ENCODE results near the gene STAT6.

- TF ChIP-seq CTCF (IDR thresholded peaks at IDR 0.05) (no peak), POLR2A (IDR thresholded peaks at IDR 0.05) (no peak)
Measured at GRCh38 chr12:57150400-57151000, 39.3 kb upstream of the STAT6 start.

Measured in heart left ventricle (tissue), 13 donors.